NCI-H187 treated with DMSO at 0.1 percent for 48 hours (cell line): Measurements from ENCODE around the gene MRPL51.
"Not testable (repeated sequence)": the region's sequence is repeated elsewhere in the genome, so short reads cannot be mapped to it uniquely, and the experiment has no call there.

Experiments used
- DNase-seq: peaks from one replicate; lab custom pipeline; 2025; lab: John Stamatoyannopoulos, UW

MRPL51 gene

GRCh38 chr12:6488240-6488639 is 4.8 kb downstream of the MRPL51 start:
- no peak for DNase-seq

DNA sequence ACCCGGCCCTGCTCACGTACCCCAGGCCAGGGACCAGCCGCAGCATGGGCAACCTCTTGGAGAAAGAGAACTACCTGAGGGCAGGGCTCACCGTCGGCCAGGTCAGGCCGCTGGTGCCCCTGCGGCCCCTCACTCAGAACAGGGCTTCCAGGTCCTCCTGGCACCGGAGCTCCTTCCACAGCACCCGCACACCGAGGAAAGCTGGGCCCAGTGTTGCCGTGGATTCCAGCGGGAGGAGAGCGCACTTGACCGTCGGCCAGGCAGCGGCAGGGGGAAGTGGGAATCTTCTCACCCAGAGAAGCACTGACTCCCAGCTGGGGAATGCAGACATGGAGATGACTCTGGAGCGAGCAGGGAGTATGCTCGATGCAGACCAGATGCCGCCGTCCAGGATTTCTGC is 14.6 kb downstream of the MRPL51 start:
- no peak for DNase-seq

DNA sequence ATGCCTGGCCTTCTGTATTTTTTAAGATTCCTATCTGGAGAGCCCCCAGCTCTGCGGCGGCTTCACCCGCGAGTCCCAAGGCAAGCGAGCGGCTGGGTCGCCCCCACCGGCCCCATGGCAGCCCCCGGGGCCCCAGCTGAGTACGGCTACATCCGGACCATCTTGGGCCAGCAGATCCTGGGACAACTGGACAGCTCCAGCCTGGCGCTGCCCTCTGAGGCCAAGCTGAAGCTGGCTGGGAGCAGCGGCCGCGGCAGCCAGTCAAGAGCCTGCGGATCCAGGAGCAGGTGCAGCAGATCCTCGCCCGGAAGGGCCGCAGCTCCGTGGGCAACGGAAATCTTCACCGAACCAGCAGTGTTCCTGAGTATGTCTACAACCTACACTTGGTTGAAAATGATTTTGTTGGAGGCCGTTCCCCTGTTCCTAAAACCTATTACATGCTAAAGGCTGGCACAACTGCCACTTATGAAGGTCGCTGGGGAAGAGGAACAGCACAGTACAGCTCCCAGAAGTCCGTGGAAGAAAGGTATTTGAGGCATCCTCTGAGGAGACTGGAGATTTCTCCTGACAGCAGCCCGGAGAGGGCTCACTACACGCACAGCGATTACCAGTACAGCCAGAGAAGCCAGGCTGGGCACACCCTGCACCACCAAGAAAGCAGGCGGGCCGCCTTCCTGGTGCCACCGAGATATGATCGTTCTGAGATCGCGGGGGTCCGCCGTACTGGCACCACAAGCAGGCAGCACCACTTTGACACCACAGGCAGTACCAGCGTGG is 15.3 kb downstream of the MRPL51 start:
- DNase-seq = not testable (repeated sequence)

DNA sequence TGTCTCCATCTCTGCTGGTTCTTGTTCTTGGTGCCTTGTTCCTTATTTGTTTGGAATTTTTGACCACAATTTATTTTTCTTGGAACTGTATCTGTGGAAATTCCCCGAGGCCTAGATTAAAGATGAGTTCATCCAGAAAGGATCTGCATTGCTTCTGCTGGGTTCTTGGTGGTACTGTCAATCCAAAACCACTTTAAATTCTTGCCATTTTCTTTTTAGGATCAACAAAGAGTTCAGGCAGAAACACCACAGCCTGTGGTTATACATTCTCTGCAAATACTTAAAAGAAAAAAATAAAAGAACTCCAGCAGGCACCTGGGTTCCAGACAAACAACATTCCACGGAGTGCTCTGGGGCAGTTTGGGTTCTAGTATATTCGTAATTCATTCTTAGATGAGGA is 16.6 kb downstream of the MRPL51 start:
- DNase-seq = no peak

DNA sequence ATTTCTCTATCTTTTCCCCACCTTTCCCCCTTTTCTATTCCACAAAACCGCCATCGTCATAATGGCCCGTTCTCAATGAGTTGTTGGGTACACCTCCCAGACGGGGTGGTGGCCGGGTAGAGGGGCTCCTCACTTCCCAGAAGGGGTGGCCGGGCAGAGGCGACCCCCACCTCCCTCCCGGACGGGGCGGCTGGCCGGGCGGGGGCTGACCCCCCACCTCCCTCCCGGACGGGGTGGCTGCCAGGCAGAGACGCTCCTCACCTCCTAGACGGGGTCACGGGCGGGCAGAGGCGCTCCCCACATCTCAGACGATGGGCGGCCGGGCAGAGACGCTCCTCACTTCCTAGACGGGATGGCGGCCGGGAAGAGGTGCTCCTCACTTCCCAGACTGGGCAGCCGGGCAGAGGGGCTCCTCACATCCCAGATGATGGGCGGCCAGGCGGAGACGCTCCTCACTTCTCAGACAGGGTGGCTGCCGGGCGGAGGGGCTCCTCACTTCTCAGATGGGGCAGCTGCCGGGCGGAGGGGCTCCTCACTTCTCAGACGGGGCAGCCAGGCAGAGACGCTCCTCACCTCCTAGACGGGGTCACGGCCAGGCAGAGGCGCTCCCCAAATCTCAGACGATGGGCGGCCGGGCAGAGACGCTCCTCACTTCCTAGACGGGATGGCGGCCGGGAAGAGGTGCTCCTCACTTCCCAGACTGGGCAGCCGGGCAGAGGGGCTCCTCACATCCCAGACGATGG is 17.7 kb downstream of the MRPL51 start:
- DNase-seq = not testable (repeated sequence)

GRCh38 chr12:6472491-6472890 is 20.6 kb downstream of the MRPL51 start:
- DNase-seq = no peak

GRCh38 chr12:6471989-6472360 is 21.1 kb downstream of the MRPL51 start:
- no peak for DNase-seq

- peak; percentile 92 for DNase-seq
These were observed 22.5 kb downstream of the MRPL51 start, which contains the start of gene VAMP1 for GRCh38 chr12:6470375-6471163. VAMP1 (minus strand) TSS chr12:6470677; CDS start chr12:6470531, 146 bp downstream.

DNA sequence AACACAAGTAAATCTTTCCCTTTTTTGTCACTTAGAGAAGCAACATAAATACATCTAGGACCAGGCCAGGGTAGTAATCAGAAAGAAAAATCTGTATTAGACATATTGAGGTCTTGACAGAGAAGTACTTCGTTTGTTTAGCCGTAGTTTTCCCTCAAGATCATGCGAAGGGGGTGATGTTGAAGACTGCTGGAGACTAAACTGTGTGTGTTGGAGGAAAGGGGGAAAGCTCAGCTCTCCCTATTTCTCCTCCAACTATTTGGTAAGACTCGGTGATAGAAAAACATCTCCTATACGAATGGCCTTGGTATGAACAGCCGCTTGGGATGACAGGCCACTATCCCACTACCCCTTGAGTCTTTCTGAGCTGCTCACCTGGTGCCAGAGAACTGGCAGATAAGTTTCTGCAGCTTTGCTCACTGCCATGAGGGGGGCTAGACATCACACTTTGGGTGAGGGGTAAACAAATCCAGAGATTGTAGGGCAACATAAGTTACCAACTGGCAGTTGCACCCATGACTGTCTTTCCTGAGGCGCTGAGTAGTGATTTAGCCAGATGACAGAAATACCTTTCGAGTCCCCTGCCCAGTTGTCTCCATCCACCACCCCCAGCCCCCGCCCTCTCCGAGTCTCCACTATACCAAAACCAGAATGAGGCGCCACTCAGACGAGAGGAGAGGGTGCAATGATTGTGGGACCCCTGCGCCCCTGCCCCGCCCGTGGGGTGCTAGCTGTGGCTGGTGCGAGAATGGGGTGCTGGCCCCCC is 23.3 kb downstream of the MRPL51 start:
- no peak for DNase-seq

DNA sequence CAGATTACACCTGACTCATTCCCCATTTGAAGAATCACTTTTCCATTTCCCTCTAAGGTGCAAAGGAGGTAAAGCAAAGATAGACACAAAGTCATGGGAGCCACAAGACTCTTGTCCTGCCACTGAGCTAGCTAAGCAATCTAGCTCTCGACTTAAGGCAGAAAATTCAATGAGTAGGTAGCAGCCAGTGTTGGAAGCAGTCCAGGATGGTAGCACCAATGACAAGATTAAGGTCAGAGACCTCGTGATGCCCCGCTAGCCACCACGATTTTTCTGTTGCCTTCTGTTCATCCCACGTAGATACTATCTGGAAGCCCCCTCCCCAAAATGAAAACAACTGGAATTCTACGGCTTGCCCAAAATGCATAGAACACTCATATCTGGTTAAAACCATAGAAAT is 24.0 kb downstream of the MRPL51 start:
- DNase-seq = no peak

DNA sequence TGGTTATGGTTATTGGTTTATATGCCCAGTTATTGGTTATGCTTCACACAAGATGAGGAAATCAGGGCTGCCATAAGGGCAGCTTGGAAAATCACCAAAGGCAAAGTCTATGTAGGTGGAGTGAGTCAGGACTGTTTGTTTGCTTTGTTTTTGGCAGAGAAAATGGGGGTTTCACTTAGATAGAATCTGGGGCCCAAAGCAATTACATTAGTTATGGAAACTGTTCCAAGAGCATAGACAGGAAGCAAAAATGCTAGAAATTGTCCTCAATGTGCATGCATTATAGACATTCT is 24.8 kb downstream of the MRPL51 start:
- DNase-seq = no peak

DNA sequence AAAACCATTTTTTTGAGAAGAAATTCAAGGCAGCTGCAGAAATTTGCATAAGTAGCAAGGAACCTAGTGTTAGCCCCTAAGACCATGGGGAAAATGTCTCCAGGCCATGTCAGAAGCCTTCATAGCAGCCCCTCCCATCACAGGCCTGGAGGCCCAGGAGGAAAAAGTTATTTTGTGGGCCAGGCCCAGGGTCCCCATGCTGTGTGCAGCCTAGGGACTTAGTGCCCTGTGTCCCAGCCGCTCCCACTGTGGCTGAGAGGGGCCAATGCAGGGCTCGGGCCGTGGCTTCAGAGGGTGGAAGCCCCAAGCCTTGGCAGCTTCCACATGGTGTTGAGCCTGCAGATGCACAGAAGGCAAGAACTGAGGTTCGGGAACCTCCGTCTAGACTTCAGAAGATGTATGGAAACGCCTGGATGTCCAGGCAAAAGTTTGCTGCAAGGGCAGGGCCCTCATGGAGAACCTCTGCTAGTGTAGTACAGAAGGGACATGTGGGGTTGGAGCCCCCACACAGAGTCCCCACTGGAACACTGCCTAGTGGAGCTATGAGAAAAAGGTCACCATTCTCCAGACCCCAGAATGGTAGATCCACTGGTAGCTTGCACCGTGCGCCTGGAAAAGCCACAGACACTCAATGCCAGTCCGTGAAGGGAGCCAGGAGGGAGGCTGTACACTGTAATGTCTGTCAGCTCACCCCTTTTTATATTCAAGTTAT is 25.3 kb downstream of the MRPL51 start:
- DNase-seq = not testable (repeated sequence)

GRCh38 chr12:6466751-6467150 is 26.3 kb downstream of the MRPL51 start:
- DNase-seq = not testable (repeated sequence)

DNA sequence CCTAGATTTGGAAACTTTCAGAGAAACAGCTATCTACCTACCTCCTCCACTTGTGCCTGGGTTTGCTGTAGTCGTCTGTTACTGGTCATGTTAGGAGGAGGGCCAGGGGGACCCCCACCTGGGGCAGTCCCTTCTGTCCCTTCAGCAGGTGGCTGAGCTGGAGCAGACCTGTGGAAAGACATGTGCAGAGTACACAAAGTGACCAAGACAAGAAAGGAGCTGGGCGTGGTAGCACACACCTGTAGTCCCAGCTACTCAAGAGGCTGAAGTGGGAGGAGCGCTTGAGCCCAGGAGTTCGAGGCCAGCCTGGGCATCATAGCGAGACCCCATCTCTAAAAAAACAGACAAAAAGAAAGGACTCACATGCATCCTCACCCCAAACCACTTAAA is 26.9 kb downstream of the MRPL51 start:
- DNase-seq = no peak

- no peak for DNase-seq
These were observed 27.4 kb downstream of the MRPL51 start for GRCh38 chr12:6465467-6466183.

DNA sequence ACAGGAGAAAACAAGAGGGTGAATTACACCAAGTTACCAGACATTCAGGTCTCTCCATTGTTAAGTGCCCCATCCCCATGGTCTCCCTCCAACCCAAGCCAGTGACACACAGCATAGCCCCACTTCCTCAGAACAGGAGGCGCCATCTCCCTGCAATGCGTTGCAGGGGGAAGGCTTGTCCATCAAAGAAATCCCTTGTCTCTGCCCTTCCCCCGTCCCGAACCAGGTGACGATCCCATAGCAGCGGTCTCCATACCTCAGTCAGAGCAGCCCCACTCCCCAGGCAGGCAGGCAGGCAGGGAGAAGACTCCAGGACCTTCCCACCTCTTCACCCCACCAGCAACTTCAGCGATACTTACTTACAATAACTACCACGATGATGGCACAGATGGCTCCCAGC is 28.5 kb downstream of the MRPL51 start:
- no peak for DNase-seq

DNA sequence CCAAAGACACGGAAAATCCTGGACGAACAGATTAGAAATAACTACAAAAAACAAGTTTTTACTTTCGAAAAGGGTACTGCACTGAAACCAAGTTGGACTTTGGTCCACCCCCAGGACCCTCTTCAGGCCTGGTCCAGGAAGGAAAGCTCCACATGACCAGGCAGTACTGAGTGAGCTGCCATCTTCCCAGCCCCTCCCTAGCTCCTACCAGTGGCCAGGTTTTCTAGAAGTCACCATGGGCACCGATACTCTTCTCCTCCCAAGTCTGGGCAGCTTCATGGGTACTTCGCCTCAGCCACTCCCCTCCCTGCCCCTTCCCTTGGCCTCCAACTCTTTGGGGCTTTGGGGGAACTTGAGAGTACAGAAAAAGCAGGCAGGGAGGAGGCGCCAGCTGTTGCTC is 29.2 kb downstream of the MRPL51 start:
- DNase-seq = no peak

- no peak for DNase-seq
These were observed 29.8 kb downstream of the MRPL51 start for GRCh38 chr12:6463216-6463615.

DNA sequence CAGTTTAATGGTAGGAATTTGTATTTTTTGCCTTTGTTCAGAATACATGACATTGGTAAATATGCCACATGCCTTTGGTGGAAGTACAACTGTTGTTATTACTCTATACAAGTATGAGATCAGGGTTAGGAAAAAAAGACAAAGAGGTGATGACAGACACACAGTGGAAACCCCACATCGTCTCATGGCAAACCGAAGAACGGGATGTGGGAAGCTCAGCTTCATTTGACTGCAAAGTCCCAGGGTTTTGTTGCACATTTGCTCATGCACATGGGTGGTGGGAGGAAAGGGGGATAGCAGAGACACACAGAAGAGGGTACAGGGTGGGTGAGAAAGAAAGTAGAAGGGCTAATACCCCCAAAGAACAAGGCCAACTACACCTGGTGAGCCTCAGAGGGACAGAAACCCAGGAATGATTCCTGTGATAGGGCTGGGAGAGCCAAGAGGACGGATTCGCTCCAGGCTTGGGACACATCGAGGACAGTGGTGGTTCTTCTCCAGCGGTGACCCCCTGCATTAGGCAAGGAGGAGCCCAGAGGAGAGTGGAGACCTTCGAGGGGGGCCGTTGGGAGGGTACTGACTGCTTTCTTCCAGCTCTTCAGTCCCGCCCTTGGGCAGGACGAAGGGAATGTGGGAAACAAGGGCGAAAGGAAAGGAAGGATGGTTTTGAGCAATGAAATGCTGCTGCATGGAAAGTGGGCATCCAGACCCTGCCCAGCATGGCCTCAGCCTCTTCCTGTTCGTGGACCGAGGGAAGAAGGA is 30.6 kb downstream of the MRPL51 start:
- DNase-seq = no peak
